ENCODE results near the gene SCN11A. TPM values are rescaled to one million over a fixed set of nuclear protein-coding genes. Genes with fewer than 3 reads are reported as not detected.

SCN11A gene
- total RNA-seq, 1 experiment from 2014 or later: 0.05 TPM

DNA sequence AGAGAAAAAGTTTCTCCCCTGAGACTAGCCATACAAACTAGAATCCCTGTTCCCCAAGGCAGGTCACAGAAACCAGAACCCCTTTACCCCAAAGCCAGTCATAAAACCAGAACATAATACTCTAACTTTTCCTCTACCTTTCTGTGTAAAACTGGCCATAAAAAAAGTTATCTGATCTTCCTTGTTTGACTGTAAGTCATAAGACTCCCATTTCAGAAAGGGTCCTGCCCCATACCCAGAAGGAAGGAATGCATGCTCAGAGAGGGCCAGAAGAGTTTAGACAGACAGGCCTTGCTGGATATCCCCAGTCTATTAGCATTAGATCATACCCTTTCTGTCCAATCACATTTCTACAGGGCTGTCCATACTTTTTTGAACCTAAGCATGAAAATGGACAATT, 27.2 kb downstream of the SCN11A start (continued):
- TF ChIP-seq EGR1 (IDR thresholded peaks at IDR 0.05; ENCODE audit: low read depth) (no peak), ZNF274 (IDR thresholded peaks at IDR 0.05; ENCODE audit: low read depth, low read length) (no peak), POLR2A (IDR thresholded peaks at IDR 0.05; ENCODE audit: borderline replicate concordance, extremely low read depth, insufficient read depth, insufficient read length) (no peak), ZFX (IDR thresholded peaks at IDR 0.05) (no peak), CBX3 (IDR thresholded peaks at IDR 0.05; ENCODE audit: low read depth) (no peak), SIN3A (IDR thresholded peaks at IDR 0.05; ENCODE audit: low read depth) (no peak), EZH2phosphoT487 (IDR thresholded peaks at IDR 0.05; ENCODE audit: borderline replicate concordance) (no peak)
- TF ChIP-seq, protein P1, sequence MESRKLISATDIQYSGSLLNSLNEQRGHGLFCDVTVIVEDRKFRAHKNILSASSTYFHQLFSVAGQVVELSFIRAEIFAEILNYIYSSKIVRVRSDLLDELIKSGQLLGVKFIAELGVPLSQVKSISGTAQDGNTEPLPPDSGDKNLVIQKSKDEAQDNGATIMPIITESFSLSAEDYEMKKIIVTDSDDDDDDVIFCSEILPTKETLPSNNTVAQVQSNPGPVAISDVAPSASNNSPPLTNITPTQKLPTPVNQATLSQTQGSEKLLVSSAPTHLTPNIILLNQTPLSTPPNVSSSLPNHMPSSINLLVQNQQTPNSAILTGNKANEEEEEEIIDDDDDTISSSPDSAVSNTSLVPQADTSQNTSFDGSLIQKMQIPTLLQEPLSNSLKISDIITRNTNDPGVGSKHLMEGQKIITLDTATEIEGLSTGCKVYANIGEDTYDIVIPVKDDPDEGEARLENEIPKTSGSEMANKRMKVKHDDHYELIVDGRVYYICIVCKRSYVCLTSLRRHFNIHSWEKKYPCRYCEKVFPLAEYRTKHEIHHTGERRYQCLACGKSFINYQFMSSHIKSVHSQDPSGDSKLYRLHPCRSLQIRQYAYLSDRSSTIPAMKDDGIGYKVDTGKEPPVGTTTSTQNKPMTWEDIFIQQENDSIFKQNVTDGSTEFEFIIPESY (IDR thresholded peaks at IDR 0.05; ENCODE audit: extremely low read depth, insufficient replicate concordance, low read length): no peak

DNA sequence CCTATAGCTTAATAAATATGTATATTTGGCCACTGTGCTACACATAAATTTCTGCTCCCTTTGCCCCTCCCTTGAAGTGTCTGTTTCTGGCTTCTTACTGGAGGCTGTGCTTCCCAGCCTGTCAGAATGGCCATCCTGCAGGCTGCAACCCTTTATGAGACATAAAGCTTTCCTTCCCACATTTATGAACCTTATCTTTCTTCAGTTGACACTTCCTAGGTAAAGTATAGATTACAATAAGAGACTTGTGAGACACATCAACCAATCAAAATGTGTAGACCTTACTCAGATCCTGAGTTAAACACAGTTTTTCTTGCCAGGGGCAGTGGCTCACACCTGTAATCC, 29.5 kb downstream of the SCN11A start:
- Histone ChIP-seq H2AFZ (ENCODE audit: low read depth, low read length, poor library complexity, severe bottlenecking) (no peak overlapping the region), H3K9me3 (ENCODE audit: control insufficient read depth in 1 of 2, insufficient read depth in 1 of 2, low read depth in 1 of 2, low read length in 2 of 2) (no peaks in the 10 kb centered on the region), H4K20me1 (ENCODE audit: insufficient read depth) (no peaks in the 10 kb centered on the region), H3K4me1 (ENCODE audit: control insufficient read depth in 1 of 2, insufficient read depth in 2 of 2, low read length in 2 of 2) (no peaks in the 10 kb centered on the region), H3K4me3 (replicated peaks in 1 of 2; ENCODE audit: low read depth in 1 of 2, low read length in 2 of 2) (no peak overlapping the region), H3K27me3 (ENCODE audit: insufficient read depth, low read length) (peaks cover 24% of the 10 kb centered on the region), H3K27ac (ENCODE audit: low read depth, low read length) (no peak overlapping the region), H3K4me2 (ENCODE audit: low read length) (no peak overlapping the region), H3K36me3 (ENCODE audit: control insufficient read depth in 1 of 2, insufficient read depth in 2 of 2, low read length in 2 of 2) (no peaks in the 10 kb centered on the region), H3K9ac (ENCODE audit: low read length) (no peak overlapping the region), H3K9me2 (ENCODE audit: insufficient read depth) (no peaks in the 10 kb centered on the region), H3K79me2 (ENCODE audit: insufficient read depth, low read length) (no peaks in the 10 kb centered on the region)
- ChIA-PET POLR2A (no interaction called here), CTCF (no interaction called here), RAD21 (ENCODE audit: low non-redundant PET in 1 of 2, low total read pairs in 2 of 2, uncharacterized antibody in 2 of 2, unreplicated experiment in 2 of 2) (no interaction called here)
- no peak for ATAC-seq
- TF ChIP-seq POLR2A (IDR thresholded peaks at IDR 0.05; ENCODE audit: borderline replicate concordance, extremely low read depth, insufficient read depth, insufficient read length) (no peak), EZH2phosphoT487 (IDR thresholded peaks at IDR 0.05; ENCODE audit: borderline replicate concordance) (no peak), RAD21 (IDR thresholded peaks at IDR 0.05; ENCODE audit: low read depth) (no peak), JUND (IDR thresholded peaks at IDR 0.05) (no peak), ATF3 (IDR thresholded peaks at IDR 0.05) (no peak), EZH2 (IDR thresholded peaks at IDR 0.05) (no peak), ZNF274 (IDR thresholded peaks at IDR 0.05; ENCODE audit: low read depth, low read length) (no peak), ZFX (IDR thresholded peaks at IDR 0.05) (no peak), CEBPB (IDR thresholded peaks at IDR 0.05; ENCODE audit: low read depth) (no peak)
- BruUV-seq (replicated peaks): no TSS peak
- intact Hi-C loops (cut with micrococcal nuclease): no loop called here
- no peak for DNase-seq (ENCODE audit: low read depth, low spot score)
